ENCODE data around the gene SMIM27.
"Not testable (repeated sequence)": the region's sequence is repeated elsewhere in the genome, so short reads cannot be mapped to it uniquely, and the experiment has no call there.

The SMIM27 gene

GRCh38 chr9:32558408-32558934 is 6.3 kb downstream of the SMIM27 start:
- no peak for DNase-seq

- no peak for DNase-seq
Measured at GRCh38 chr9:32565967-32566366, 13.8 kb downstream of the SMIM27 start.

GRCh38 chr9:32566770-32567169 is 14.6 kb downstream of the SMIM27 start:
- no peak for DNase-seq

DNA sequence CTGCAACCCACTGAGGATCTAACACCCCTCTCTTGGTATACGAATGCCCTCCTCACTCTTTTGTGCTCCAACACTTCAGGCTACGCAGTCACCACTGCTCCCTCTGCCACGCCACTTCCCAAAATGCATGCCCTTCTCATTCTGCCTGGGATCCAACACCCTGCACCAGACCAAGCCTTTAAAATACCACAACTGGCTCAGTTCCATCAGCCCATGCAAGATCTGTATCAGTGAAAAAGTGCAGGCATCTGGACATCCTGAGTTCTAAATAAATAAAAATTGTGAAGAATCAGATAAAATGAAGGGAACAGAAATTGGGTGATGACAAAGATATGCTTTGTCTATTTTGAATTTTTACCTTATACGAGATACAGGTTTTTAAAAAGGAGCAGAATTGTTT is 18.1 kb downstream of the SMIM27 start:
- no peak for DNase-seq

DNA sequence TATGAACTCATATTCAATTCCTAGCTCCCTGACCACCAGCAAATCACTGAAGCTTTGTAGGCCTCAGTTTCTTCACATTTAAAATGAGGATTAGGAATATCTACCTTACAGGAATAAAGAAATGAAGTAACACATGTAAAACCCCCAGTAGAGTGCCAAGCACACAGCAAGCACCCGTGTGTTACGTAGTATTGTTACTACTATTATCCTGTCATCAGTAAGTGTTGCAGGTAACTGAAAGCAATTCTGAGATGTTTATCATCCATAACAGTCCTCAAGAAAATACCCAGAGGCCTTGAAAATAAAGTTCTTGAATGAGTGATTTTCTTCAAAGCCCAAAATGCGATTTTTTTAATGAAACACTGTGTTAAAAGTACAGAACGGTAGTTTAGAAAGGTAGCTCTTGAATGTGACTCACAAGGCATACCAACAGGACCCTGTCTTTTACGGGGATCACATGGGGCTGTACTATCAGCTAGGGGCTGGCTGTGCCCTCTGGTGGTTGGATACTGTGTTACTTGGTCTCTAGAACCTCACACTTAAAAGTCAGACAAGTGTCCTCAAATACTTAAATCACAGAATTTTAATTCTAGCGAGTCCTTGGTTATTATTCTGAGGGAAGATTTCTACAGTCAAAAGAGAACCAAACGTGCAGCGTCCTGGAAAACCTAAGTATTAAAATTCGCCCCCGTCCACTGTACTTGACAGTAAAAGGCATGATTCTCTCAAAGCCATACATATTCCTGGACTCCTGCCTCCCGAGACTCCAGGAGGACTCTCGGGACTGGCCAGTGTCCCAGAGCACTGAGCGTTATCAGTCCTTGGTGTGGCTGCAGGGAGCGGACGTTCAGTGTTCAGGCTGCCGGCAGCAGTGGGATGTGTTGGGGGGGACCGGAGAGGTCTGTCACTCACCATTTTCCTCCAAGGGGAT is 20.1 kb downstream of the SMIM27 start:
- DNase-seq: peak; percentile 71

GRCh38 chr9:32572900-32573523 is 20.9 kb downstream of the SMIM27 start, which contains the start of gene NDUFB6:
Gene NDUFB6 (minus strand): TSS chr9:32573159. CDS start chr9:32573060, 99 bp downstream.
- peak; percentile 95 for DNase-seq

GRCh38 chr9:32573821-32574220 is 21.7 kb downstream of the SMIM27 start:
- no peak for DNase-seq

DNA sequence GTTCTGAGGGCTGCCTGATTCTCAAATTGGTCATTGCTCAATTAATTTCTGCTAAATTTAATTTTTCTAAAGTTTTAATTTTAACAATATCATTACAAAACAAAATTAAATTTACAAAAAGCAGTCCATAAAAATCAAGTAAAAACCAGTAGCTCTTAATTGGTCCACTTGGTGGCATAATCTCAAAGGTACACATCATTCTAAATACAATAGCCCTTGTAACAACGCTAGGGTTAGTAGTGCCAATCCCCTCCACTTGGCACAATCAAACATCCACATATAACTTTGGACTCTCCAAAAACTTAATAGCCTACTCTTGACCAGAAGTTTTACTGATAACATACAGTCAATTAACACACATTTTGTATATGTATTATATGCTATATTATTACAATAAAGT is 22.7 kb downstream of the SMIM27 start:
- DNase-seq: no peak

GRCh38 chr9:32577316-32577715 is 25.2 kb downstream of the SMIM27 start:
- DNase-seq: no peak

GRCh38 chr9:32578976-32579375 is 26.8 kb downstream of the SMIM27 start:
- DNase-seq: no peak

- peak; percentile 49 for DNase-seq
Measured at GRCh38 chr9:32579706-32580331, 27.7 kb downstream of the SMIM27 start.

DNA sequence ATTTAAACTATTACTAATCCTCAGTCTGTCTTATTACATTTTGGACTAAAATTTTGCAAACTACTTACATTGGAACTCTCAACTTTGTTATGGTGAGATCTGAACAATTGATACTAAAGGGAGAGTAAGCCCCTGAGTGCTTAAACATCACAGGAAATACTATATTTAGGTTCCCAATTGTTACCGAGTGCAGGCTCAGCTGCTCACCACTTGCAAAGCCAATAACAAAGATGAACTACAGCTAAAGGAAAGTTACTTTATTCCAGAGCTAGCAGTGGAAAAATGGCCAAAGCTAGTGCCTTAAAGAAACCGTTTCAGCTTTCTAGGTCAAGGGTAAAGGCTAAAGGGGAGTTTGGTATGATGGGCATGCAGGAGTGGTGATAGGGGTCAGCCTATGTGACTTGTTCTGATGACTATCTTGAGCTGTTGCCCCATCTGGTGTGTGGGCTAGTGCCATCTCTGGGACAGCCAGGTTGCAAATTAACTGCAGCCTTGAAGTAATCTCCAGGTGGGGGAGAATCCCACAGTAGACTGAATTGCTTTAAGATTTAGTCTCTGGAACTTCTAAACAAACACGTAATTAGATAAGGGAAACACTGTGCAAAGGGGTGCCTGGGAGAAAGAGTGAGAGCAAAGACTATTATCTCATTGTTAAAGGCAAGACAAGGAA is 28.6 kb downstream of the SMIM27 start:
- no peak for DNase-seq

- DNase-seq: peak; percentile 54
Measured at GRCh38 chr9:32581512-32582143, 29.5 kb downstream of the SMIM27 start.

GRCh38 chr9:32584784-32585183 is 32.7 kb downstream of the SMIM27 start:
- no peak for DNase-seq

DNA sequence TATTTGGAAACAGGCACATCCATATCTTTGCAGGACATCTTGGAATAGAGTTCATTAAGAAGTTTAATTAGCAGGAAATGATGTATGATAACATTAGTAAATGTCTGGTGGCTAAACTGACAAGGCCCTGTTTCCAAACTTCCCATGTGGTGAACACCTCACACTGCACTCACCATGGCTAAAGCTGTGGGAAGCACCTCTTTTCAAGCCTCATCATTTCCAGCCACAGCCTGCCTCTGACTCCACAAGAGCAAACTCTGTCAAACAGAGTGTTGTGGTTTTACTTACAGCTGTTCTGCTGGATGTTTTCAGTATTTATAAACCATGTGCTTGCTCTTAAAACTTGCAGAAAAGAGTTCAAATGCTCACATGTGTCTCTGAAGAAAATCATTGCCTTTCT is 35.8 kb downstream of the SMIM27 start:
- no peak for DNase-seq

- peak; percentile 24 for DNase-seq
Measured at GRCh38 chr9:32589083-32589723, 37.1 kb downstream of the SMIM27 start.

- DNase-seq: no peak
Measured at GRCh38 chr9:32590476-32590875, 38.3 kb downstream of the SMIM27 start.

DNA sequence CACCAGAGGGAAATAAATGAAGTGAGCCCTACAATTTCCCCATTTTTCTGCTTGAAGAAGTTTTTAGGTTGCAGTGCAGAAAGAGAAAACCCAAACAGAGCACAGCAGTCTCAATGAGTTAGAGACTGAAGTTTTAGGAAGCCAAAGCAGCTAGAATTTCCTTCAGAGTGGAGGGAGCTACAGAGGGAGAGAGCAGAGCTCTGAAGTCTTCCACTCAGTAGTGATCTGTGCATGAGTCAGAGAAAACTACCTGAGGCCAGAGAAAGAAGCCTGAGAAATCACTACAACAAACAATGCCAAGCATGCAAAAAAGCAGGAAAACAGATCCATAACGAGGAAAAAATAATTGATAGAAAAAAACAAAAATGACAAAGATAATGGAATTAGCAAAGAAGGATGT is 38.8 kb downstream of the SMIM27 start:
- DNase-seq: no peak

DNA sequence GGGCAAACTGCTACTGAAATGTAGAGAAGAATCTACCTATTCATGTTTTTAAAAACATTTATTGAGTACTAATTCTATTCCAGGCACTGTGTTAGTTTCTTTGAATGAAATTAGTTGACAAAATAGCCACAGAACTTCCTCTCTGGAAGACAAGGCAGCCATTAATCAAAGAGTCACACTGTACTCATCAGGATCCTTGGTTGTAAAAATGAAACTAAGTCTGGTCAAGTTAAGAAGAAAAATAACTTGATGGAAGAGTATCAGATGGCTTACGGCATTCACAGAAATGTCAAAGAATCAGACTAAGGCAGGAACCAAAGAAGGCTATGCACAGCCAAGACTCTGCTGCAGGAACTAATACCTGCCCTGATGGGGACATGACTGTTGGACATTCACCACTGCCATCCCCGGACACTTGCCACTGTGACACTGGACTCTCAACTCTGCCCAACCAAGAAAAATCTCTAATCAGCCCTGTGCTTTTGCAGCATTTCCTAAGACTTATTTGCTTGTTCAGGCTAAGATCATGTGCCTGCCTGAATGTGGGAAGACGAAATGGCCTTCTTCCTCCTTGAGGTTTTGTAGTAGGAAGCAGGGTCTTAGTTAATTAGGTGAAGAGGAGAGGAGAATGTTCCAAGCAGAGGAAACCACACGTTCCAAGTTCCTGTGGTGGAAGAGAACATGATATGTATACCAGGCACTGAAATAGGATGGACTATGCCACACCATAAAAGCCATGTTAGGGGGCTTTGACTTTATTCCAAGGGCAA is 44.2 kb downstream of the SMIM27 start:
- no peak for DNase-seq

- no peak for DNase-seq
Measured at GRCh38 chr9:32596936-32597335, 44.8 kb downstream of the SMIM27 start.

GRCh38 chr9:32599021-32599420 is 46.9 kb downstream of the SMIM27 start:
- not testable (repeated sequence) for DNase-seq
